K562 (cell line): Measurements from ENCODE around the gene CEP128. TPM values are rescaled to one million over a fixed set of nuclear protein-coding genes. Genes with fewer than 3 reads are reported as not detected.

Experiments used
- ARID3A ChIP-seq: IDR thresholded peaks from 2 replicates; pipeline ENCODE4 v1.6.1; 2012; ENCODE audit warnings: low read depth, low read length, improper control_type of control experiment, borderline replicate concordance
- CBFA2T3 ChIP-seq: fragments of 450-650 bp; IDR thresholded peaks from 2 replicates; pipeline ENCODE4 v1.6.1; 2017
- FIP1L1 ChIP-seq: fragments of 200-400 bp; formaldehyde crosslinking; IDR thresholded peaks from 2 replicates; pipeline ENCODE4 v1.6.1; 2018; ENCODE audit warnings: mild to moderate bottlenecking, low read depth, low read length; ENCODE audit not compliant: poor library complexity, severe bottlenecking
- FOXA3 ChIP-seq, 2 experiments: fragments of 450-650 bp in 1 of 2; sonication (generic) in 1 of 2; formaldehyde crosslinking; IDR thresholded peaks in 1 of 2; conservative IDR thresholded peaks in 1 of 2; 2 replicates each; pipeline versions ENCODE4 v1.4.0 to v1.8.0; 2020 to 2022; ENCODE audit warnings: mild to moderate bottlenecking in 2 of 2, missing genetic modification reagents in 1 of 2
- HIVEP1 ChIP-seq: fragments of 250-450 bp; sonication (Bioruptor Pico); IDR thresholded peaks from 2 replicates; pipeline ENCODE4 v1.4.0; 2020; ENCODE audit warnings: mild to moderate bottlenecking
- HLTF ChIP-seq: fragments of 450-650 bp; IDR thresholded peaks from 2 replicates; pipeline ENCODE4 v1.6.1; 2016
- KDM1A ChIP-seq, 2 experiments: fragments of 450-650 bp; IDR thresholded peaks; 2 replicates each; pipeline ENCODE4 v1.6.1; 2016; ENCODE audit warnings: mild to moderate bottlenecking in 2 of 2
- KLF13 ChIP-seq: fragments of 450-650 bp; IDR thresholded peaks from 2 replicates; pipeline ENCODE4 v1.6.1; 2016; ENCODE audit warnings: missing genetic modification characterization, low read depth, mild to moderate bottlenecking, missing compliant biosample characterization, moderate library complexity, borderline replicate concordance
- MYC ChIP-seq, 2 experiments: fragments of 250-450 bp in 1 of 2; sonication (Bioruptor Pico) in 1 of 2; IDR thresholded peaks; 2 replicates each; pipeline versions ENCODE4 v1.5.1 to v1.6.1; 2012 to 2021; ENCODE audit warnings: low read depth in 2 of 2, borderline replicate concordance in 1 of 2, improper control_type of control experiment in 1 of 2, low read length in 1 of 2, mild to moderate bottlenecking in 1 of 2, moderate library complexity in 1 of 2
- NFRKB ChIP-seq: fragments of 450-650 bp; IDR thresholded peaks from 2 replicates; pipeline ENCODE4 v1.6.1; 2016; ENCODE audit warnings: low read depth
- PHF20 ChIP-seq: fragments of 450-650 bp; IDR thresholded peaks from 2 replicates; pipeline ENCODE4 v1.6.1; 2018; ENCODE audit not compliant: partially characterized antibody
- PRDM10 ChIP-seq: fragments of 450-650 bp; IDR thresholded peaks from 2 replicates; pipeline ENCODE4 v1.6.1; 2018; ENCODE audit not compliant: partially characterized antibody
- PTTG1 ChIP-seq: fragments of 450-650 bp; IDR thresholded peaks from 2 replicates; pipeline ENCODE4 v1.6.1; 2016; ENCODE audit warnings: low read depth, mild to moderate bottlenecking, missing genetic modification characterization, missing compliant biosample characterization
- PYGO2 ChIP-seq: fragments of 450-650 bp; IDR thresholded peaks from 2 replicates; pipeline ENCODE4 v1.6.1; 2016; ENCODE audit warnings: mild to moderate bottlenecking, missing genetic modification characterization, moderate library complexity, missing compliant biosample characterization
- RBM15 ChIP-seq: fragments of 200-400 bp; formaldehyde crosslinking; IDR thresholded peaks from 2 replicates; pipeline ENCODE4 v1.6.1; 2018; ENCODE audit warnings: mild to moderate bottlenecking, low read length, moderate library complexity; ENCODE audit not compliant: insufficient read depth
- RBM39 ChIP-seq: fragments of 200-400 bp; formaldehyde crosslinking; optimal IDR thresholded peaks from 2 replicates; pipeline ENCODE3; 2018; ENCODE audit warnings: low read depth, low read length
- SMAD2 ChIP-seq: fragments of 150-350 bp; IDR thresholded peaks from 2 replicates; pipeline ENCODE4 v1.6.1; 2014; ENCODE audit warnings: low read depth, mild to moderate bottlenecking, low read length
- TRIM24 ChIP-seq, 2 experiments: fragments of 450-650 bp; IDR thresholded peaks; 2 replicates each; pipeline ENCODE4 v1.6.1; 2016
- ZBTB26 ChIP-seq: fragments of 450-650 bp; formaldehyde crosslinking; IDR thresholded peaks from 2 replicates; pipeline ENCODE4 v1.4.0; 2022; ENCODE audit warnings: missing genetic modification characterization
- ZNF12 ChIP-seq: sonication (generic); formaldehyde crosslinking; IDR thresholded peaks from 2 replicates; pipeline ENCODE4 v1.4.0; 2020; ENCODE audit warnings: mild to moderate bottlenecking, missing genetic modification reagents
- ZNF639 ChIP-seq, 2 experiments: fragments of 200-800 bp in 1 of 2; sonication (Bioruptor generic) in 1 of 2; sonication (generic) in 1 of 2; formaldehyde crosslinking in 1 of 2; IDR thresholded peaks in 1 of 2; conservative IDR thresholded peaks in 1 of 2; 2 replicates each; pipeline versions ENCODE4 v1.5.0 to v1.6.1; 2016 to 2020; ENCODE audit warnings: missing compliant biosample characterization in 1 of 2, missing genetic modification characterization in 1 of 2, missing genetic modification reagents in 1 of 2
- polyA plus RNA-seq, 8 experiments: library from polyadenylated mRNA; depleted of rRNA in 4 of 8; stranded (reverse) in 5 of 8; unstranded in 3 of 8; fragments of >200 nt; fragmentation: Nextera tagmentation in 2 of 8; fragmentation: Illumina TruSeq in 1 of 8; extraction: Ambion mirVana in 2 of 8; extraction: Trizol in 1 of 8; gene quantifications; 2 replicates each; pipeline versions ENCODE4 v1.2.1 to v1.2.3, GENCODE V29; 2011 to 2014; ENCODE audit warnings: inconsistent platforms in 1 of 8, missing spikeins in 1 of 8
- total RNA-seq, 7 experiments: library from RNA; depleted of rRNA in 6 of 7; stranded (reverse); fragments of >200 nt in 6 of 7; fragmentation: Illumina TruSeq in 2 of 7; extraction: Trizol in 2 of 7; gene quantifications; 2 replicates each; pipeline versions ENCODE4 v1.2.1 to v1.2.3, GENCODE V29; 2011 to 2021; ENCODE audit warnings: low replicate concordance in 1 of 7

Gene CEP128
- total and polyA plus RNA-seq, 9 of the 15 experiments (the other 6 are each of a cell fraction or from before 2014, with no cell fraction given): 2.3 to 9.2 (median 4.6) TPM

GRCh38 chr14:80930836-80931389, 10.6 kb downstream of the CEP128 start (continued):
- no peak for TF ChIP-seq PRDM10
- no peak for TF ChIP-seq PTTG1 (tag)
- TF ChIP-seq ZBTB26: no peak
- TF ChIP-seq FOXA3 (CRISPR knock-in tag; conservative IDR thresholded peaks at IDR 0.05 in 1 of 2, IDR thresholded peaks at IDR 0.05 in 1 of 2): no peak
- no peak for TF ChIP-seq KDM1A (IDR thresholded peaks at IDR 0.05)
- no peak for TF ChIP-seq ARID3A
- TF ChIP-seq HLTF: no peak
- no peak for TF ChIP-seq NFRKB
- TF ChIP-seq KLF13 (tag): no peak
- peak; percentile 79 for TF ChIP-seq MYC (IDR thresholded peaks at IDR 0.05; ENCODE audit: low read depth, low read length)
- TF ChIP-seq MYC (CRISPR knock-in tag; IDR thresholded peaks at IDR 0.05; ENCODE audit: borderline replicate concordance, low read depth): no peak
- TF ChIP-seq CBFA2T3: peak; percentile 42
- no peak for TF ChIP-seq ZNF639 (CRISPR knock-in tag; conservative IDR thresholded peaks at IDR 0.05 in 1 of 2, IDR thresholded peaks at IDR 0.05 in 1 of 2)
- TF ChIP-seq RBM15: no peak
- no peak for TF ChIP-seq RBM39
- TF ChIP-seq PHF20: no peak
- no peak for TF ChIP-seq SMAD2
- TF ChIP-seq FIP1L1: no peak
- no peak for TF ChIP-seq ZNF12 (CRISPR knock-in tag)
- peak; percentile 70 to 76 for TF ChIP-seq TRIM24 (IDR thresholded peaks at IDR 0.05)
- TF ChIP-seq PYGO2 (tag): no peak
- no peak for TF ChIP-seq HIVEP1 (CRISPR knock-in tag)
